ENCODE measurements around the gene C4orf46. TPM values are rescaled to one million over a fixed set of nuclear protein-coding genes. Genes with fewer than 3 reads are reported as not detected.
A peak's percentile ranks its signal among the peaks of the same experiment; 100 is the strongest.

Gene C4orf46
- total RNA-seq, 1 donor from 2014 or later = 8.4 TPM

DNA sequence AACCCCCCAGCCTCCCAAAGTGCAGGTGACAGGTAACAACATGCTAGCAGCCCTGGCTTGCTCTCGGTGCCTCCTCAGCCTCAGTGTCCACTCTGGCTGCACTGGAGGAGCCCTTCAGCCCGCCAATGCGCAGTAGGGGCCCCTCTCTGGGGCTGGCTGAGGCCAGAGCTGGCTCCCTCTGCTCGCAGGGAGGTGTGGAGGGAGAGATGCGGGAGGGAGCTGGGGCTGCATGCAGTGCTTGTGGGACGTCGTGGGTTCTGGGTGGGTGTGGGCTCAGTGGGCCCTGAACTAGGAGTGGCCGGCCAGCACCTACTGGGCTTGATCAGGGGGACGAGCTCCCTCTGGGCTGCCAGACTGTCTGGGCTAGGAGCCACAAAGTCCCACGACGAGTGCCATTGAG is 14.4 kb downstream of the C4orf46 start:
- Histone ChIP-seq H3K27ac (ENCODE audit: low read depth, low read length) (no peak overlapping the region), H3K4me2 (ENCODE audit: low read length) (no peak overlapping the region), H3K4me3 (ENCODE audit: insufficient read depth, low read depth, low read length) (no peak overlapping the region), H2AFZ (ENCODE audit: low read depth, low read length) (no peak overlapping the region), H3K9me3 (ENCODE audit: insufficient read depth, low read depth, low read length) (no peaks in the 10 kb centered on the region), H3K27me3 (ENCODE audit: insufficient read depth, low read length) (no peaks in the 10 kb centered on the region), H3K9ac (ENCODE audit: low read length) (no peak overlapping the region), H3K36me3 (ENCODE audit: insufficient read depth, low read length) (no peaks in the 10 kb centered on the region), H3K4me1 (ENCODE audit: insufficient read depth, low read length) (no peaks in the 10 kb centered on the region), H3K79me2 (ENCODE audit: insufficient read depth, low read length) (no peaks in the 10 kb centered on the region), H4K20me1 (ENCODE audit: insufficient read depth, low read length) (no peaks in the 10 kb centered on the region)
- FAIRE-seq (no peak), DNase-seq (ENCODE audit: low read depth) (no peak)
- H3K9me3 Mint-ChIP-seq (ENCODE audit: unreplicated experiment) = no peaks in the 10 kb centered on the region
- TF ChIP-seq EZH2 (IDR thresholded peaks at IDR 0.05; ENCODE audit: insufficient read depth, low read length) = no peak
- H3K27me3 Mint-ChIP-seq (ENCODE audit: low read depth, unreplicated experiment) = no peaks in the 10 kb centered on the region
- H3K27ac Mint-ChIP-seq (ENCODE audit: unreplicated experiment) = no peak overlapping the region
- H3K36me3 Mint-ChIP-seq (ENCODE audit: low read depth, unreplicated experiment) = no peaks in the 10 kb centered on the region
- H3K4me1 Mint-ChIP-seq (ENCODE audit: low read depth, unreplicated experiment) = no peaks in the 10 kb centered on the region
- H3K4me3 Mint-ChIP-seq (ENCODE audit: unreplicated experiment) = no peak overlapping the region

DNA sequence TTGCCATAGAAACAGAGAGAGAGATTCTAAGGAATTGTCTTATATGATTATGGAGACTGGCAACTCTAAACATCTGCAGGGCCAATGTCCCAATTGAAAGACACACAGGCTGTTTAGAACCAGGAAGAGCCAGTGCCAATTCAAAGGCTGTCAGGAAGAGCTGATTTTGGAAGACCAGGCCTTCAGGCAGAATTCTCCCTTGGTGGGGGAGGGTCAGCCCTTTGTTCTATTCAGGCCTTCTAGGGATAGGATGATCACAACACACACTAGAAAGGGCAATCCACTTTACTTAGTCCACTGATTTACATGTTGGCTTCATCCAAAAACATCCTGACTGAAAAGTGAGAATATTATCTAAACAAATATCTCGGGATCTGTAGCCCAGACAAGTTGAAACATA is 15.2 kb downstream of the C4orf46 start:
- no peaks in the 10 kb centered on the region for H3K27me3 ChIP-seq (ENCODE audit: insufficient read depth, low read length)
- no peak overlapping the region for H3K4me3 ChIP-seq (ENCODE audit: insufficient read depth, low read depth, low read length)
- H3K9ac ChIP-seq (ENCODE audit: low read length) = no peak overlapping the region
- H3K36me3 Mint-ChIP-seq (ENCODE audit: low read depth, unreplicated experiment) = no peaks in the 10 kb centered on the region
- H4K20me1 ChIP-seq (ENCODE audit: insufficient read depth, low read length) = no peaks in the 10 kb centered on the region
- no peaks in the 10 kb centered on the region for H3K79me2 ChIP-seq (ENCODE audit: insufficient read depth, low read length)
- DNase-seq (ENCODE audit: low read depth) (no peak), FAIRE-seq (no peak)
- TF ChIP-seq EZH2 (IDR thresholded peaks at IDR 0.05; ENCODE audit: insufficient read depth, low read length) = no peak
- TF ChIP-seq, protein P1, sequence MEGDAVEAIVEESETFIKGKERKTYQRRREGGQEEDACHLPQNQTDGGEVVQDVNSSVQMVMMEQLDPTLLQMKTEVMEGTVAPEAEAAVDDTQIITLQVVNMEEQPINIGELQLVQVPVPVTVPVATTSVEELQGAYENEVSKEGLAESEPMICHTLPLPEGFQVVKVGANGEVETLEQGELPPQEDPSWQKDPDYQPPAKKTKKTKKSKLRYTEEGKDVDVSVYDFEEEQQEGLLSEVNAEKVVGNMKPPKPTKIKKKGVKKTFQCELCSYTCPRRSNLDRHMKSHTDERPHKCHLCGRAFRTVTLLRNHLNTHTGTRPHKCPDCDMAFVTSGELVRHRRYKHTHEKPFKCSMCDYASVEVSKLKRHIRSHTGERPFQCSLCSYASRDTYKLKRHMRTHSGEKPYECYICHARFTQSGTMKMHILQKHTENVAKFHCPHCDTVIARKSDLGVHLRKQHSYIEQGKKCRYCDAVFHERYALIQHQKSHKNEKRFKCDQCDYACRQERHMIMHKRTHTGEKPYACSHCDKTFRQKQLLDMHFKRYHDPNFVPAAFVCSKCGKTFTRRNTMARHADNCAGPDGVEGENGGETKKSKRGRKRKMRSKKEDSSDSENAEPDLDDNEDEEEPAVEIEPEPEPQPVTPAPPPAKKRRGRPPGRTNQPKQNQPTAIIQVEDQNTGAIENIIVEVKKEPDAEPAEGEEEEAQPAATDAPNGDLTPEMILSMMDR (IDR thresholded peaks at IDR 0.05; ENCODE audit: insufficient read depth, low read depth, low read length) = no peak
- no peaks in the 10 kb centered on the region for H3K9me3 ChIP-seq (ENCODE audit: insufficient read depth, low read depth, low read length)
- H3K4me1 ChIP-seq (ENCODE audit: insufficient read depth, low read length) = no peaks in the 10 kb centered on the region
- no peak overlapping the region for H3K4me2 ChIP-seq (ENCODE audit: low read length)
- H3K27ac Mint-ChIP-seq (ENCODE audit: unreplicated experiment) = no peak overlapping the region
- no peak overlapping the region for H2AFZ ChIP-seq (ENCODE audit: low read depth, low read length)
- H3K9me3 Mint-ChIP-seq (ENCODE audit: unreplicated experiment) = no peaks in the 10 kb centered on the region
- no peak overlapping the region for H3K4me3 Mint-ChIP-seq (ENCODE audit: unreplicated experiment)
- H3K4me1 Mint-ChIP-seq (ENCODE audit: low read depth, unreplicated experiment) = no peaks in the 10 kb centered on the region
- no peaks in the 10 kb centered on the region for H3K27me3 Mint-ChIP-seq (ENCODE audit: low read depth, unreplicated experiment)
- H3K36me3 ChIP-seq (ENCODE audit: insufficient read depth, low read length) = no peaks in the 10 kb centered on the region
- no peak overlapping the region for H3K27ac ChIP-seq (ENCODE audit: low read depth, low read length)

DNA sequence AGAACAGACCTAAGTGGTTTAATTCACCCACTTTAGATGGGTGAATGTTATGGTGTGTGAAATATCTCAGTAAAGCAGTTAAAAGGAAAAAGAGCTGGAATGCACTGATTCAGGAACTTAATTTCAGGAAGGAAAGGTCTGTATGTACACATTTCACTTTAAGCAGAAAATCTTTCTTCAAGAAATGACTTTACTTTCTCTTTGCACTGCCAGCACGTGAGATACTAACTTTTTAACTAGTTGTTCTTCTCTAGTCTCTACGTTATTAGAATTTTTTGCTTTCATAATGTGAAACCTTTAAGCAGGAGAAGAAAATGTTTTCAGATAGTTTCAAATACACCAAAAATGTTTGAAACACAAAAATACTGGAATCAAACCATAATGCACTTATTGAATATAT is 18.8 kb downstream of the C4orf46 start:
- H2AFZ ChIP-seq (ENCODE audit: low read depth, low read length) = peak overlapping the region; percentile 37
- Mint-ChIP-seq H3K4me3 (ENCODE audit: unreplicated experiment) (no peak overlapping the region), H3K36me3 (ENCODE audit: low read depth, unreplicated experiment) (no peaks in the 10 kb centered on the region), H3K9me3 (ENCODE audit: unreplicated experiment) (no peaks in the 10 kb centered on the region), H3K27ac (ENCODE audit: unreplicated experiment) (no peak overlapping the region), H3K27me3 (ENCODE audit: low read depth, unreplicated experiment) (no peaks in the 10 kb centered on the region), H3K4me1 (ENCODE audit: low read depth, unreplicated experiment) (no peaks in the 10 kb centered on the region)
- H3K27me3 ChIP-seq (ENCODE audit: insufficient read depth, low read length) = no peaks in the 10 kb centered on the region
- no peak overlapping the region for H3K4me3 ChIP-seq (ENCODE audit: insufficient read depth, low read depth, low read length)
- FAIRE-seq (no peak), DNase-seq (ENCODE audit: low read depth) (no peak)
- no peak for TF ChIP-seq EZH2 (IDR thresholded peaks at IDR 0.05; ENCODE audit: insufficient read depth, low read length)
- TF ChIP-seq, protein P1 (IDR thresholded peaks at IDR 0.05; ENCODE audit: insufficient read depth, low read depth, low read length) = no peak
- H3K79me2 ChIP-seq (ENCODE audit: insufficient read depth, low read length) = no peaks in the 10 kb centered on the region
- H3K36me3 ChIP-seq (ENCODE audit: insufficient read depth, low read length) = no peaks in the 10 kb centered on the region
- no peaks in the 10 kb centered on the region for H3K9me3 ChIP-seq (ENCODE audit: insufficient read depth, low read depth, low read length)
- H4K20me1 ChIP-seq (ENCODE audit: insufficient read depth, low read length) = no peaks in the 10 kb centered on the region
- H3K27ac ChIP-seq (ENCODE audit: low read depth, low read length) = no peak overlapping the region
- H3K4me1 ChIP-seq (ENCODE audit: insufficient read depth, low read length) = no peaks in the 10 kb centered on the region
- H3K9ac ChIP-seq (ENCODE audit: low read length) = no peak overlapping the region
- peak overlapping the region; percentile 42 for H3K4me2 ChIP-seq (ENCODE audit: low read length)

All from astrocyte (in vitro differentiated cells and primary cell).